SK-N-SH (cell line): ENCODE measurements around the gene FOCAD.

Experiments
- EZH2phosphoT487 ChIP-seq: fragments of 200-600 bp; sonication (generic); IDR thresholded peaks from 2 replicates; pipeline ENCODE4 v1.6.1; 2017; ENCODE audit warnings: low read depth, mixed run types, mild to moderate bottlenecking, antibody characterized with exemption, moderate library complexity, borderline replicate concordance
- MXI1 ChIP-seq: IDR thresholded peaks from 2 replicates; pipeline ENCODE4 v1.6.1; 2012; ENCODE audit warnings: mild to moderate bottlenecking, low read depth, low read length, improper control_type of control experiment
- NFIC ChIP-seq: IDR thresholded peaks from 2 replicates; pipeline ENCODE4 v1.4.0; 2012; ENCODE audit warnings: borderline replicate concordance
- RAD21 ChIP-seq: IDR thresholded peaks from 2 replicates; pipeline ENCODE4 v1.6.1; 2012; ENCODE audit warnings: mild to moderate bottlenecking, low read length
- TAF1 ChIP-seq: IDR thresholded peaks from 2 replicates; pipeline ENCODE4 v1.6.1; 2012; ENCODE audit warnings: low read depth, mild to moderate bottlenecking, low read length, moderate library complexity, borderline replicate concordance
- YY1 ChIP-seq: IDR thresholded peaks from 2 replicates; pipeline ENCODE4 v1.4.0; 2012; ENCODE audit warnings: low read depth, mild to moderate bottlenecking
- TF ChIP-seq, protein P1 (sequence below): fragments of 200-600 bp; sonication (generic); IDR thresholded peaks from 2 replicates; pipeline ENCODE4 v1.6.1; 2017; ENCODE audit warnings: antibody characterized with exemption, mild to moderate bottlenecking, moderate library complexity
- TF ChIP-seq, protein P2 (sequence below): IDR thresholded peaks from 2 replicates; pipeline ENCODE4 v1.6.1; 2012; ENCODE audit warnings: mild to moderate bottlenecking, low read depth, low read length, moderate library complexity

DNA sequence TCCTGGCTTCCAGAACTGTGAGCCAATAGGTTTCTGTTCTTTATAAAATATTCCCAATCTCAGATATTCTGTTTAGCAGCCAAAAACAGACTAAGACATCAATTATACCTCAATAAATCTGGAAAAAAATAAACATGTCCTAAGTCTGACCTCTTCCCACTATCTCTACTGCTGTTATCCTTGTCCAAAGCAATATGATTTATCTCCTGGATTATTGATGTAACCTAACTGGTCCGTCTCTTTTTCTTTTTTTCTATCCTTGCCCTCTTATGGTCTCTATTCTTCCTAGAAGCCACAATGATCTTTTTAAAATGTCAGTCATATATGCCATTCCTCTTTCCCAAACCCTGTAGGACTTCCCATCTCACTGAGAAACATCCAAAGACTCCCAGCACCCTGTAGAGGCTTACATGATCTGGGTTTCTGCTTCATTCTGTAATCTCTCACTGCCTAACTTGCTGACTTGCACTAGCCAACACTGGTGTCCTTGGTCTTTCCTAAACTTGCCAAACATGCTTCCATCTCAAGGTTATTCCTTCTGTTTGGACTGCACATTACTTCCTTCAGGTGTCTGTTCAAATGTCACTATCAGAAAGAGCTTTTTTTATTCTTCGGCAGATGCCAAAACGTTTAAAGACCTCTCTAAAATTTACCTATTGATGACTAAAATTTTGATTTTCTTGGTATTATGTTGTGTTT lies 13.1 kb downstream of the FOCAD start:
- TF ChIP-seq, protein P1, sequence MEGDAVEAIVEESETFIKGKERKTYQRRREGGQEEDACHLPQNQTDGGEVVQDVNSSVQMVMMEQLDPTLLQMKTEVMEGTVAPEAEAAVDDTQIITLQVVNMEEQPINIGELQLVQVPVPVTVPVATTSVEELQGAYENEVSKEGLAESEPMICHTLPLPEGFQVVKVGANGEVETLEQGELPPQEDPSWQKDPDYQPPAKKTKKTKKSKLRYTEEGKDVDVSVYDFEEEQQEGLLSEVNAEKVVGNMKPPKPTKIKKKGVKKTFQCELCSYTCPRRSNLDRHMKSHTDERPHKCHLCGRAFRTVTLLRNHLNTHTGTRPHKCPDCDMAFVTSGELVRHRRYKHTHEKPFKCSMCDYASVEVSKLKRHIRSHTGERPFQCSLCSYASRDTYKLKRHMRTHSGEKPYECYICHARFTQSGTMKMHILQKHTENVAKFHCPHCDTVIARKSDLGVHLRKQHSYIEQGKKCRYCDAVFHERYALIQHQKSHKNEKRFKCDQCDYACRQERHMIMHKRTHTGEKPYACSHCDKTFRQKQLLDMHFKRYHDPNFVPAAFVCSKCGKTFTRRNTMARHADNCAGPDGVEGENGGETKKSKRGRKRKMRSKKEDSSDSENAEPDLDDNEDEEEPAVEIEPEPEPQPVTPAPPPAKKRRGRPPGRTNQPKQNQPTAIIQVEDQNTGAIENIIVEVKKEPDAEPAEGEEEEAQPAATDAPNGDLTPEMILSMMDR = no peak
- TF ChIP-seq, protein P2, sequence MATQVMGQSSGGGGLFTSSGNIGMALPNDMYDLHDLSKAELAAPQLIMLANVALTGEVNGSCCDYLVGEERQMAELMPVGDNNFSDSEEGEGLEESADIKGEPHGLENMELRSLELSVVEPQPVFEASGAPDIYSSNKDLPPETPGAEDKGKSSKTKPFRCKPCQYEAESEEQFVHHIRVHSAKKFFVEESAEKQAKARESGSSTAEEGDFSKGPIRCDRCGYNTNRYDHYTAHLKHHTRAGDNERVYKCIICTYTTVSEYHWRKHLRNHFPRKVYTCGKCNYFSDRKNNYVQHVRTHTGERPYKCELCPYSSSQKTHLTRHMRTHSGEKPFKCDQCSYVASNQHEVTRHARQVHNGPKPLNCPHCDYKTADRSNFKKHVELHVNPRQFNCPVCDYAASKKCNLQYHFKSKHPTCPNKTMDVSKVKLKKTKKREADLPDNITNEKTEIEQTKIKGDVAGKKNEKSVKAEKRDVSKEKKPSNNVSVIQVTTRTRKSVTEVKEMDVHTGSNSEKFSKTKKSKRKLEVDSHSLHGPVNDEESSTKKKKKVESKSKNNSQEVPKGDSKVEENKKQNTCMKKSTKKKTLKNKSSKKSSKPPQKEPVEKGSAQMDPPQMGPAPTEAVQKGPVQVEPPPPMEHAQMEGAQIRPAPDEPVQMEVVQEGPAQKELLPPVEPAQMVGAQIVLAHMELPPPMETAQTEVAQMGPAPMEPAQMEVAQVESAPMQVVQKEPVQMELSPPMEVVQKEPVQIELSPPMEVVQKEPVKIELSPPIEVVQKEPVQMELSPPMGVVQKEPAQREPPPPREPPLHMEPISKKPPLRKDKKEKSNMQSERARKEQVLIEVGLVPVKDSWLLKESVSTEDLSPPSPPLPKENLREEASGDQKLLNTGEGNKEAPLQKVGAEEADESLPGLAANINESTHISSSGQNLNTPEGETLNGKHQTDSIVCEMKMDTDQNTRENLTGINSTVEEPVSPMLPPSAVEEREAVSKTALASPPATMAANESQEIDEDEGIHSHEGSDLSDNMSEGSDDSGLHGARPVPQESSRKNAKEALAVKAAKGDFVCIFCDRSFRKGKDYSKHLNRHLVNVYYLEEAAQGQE = no peak
- TF ChIP-seq NFIC = no peak
- TF ChIP-seq EZH2phosphoT487 = no peak
- TF ChIP-seq TAF1 = no peak
- TF ChIP-seq RAD21 = no peak
- no peak for TF ChIP-seq YY1
- no peak for TF ChIP-seq MXI1
